ENCODE measurements around the gene SDSL. TPM values are rescaled to one million over a fixed set of nuclear protein-coding genes. Genes with fewer than 3 reads are reported as not detected.
A peak's percentile ranks its signal among the peaks of the same experiment; 100 is the strongest.

Gene SDSL
- total and polyA plus RNA-seq, 2 donors: 0.48 to 3.9 TPM

DNA sequence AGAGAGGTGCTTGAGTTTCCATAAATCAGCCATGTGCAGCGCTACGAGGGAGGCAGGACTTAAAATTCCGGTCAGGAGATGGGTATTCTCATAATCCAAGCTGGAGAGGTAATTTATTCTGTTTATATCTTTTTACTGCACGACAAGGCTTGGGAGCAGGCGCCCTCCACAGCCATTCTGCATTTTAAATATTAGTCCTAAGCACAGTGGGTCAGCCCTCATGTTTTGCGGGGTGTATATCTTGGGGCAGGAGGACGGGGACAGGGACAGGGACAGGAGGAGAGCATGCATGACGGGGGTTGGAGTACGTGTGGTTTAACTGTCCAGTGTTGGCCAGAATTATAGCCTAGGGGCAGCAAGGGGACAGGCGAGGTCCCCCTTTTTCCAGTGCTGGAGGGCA lies 35.0 kb downstream of the SDSL start:
- DNase-seq (ENCODE audit: extremely low spot score): no peak
- WGBS: 45% methylated on average over 10 of the region's 10 CpGs
- Histone ChIP-seq H3K36me3 (ENCODE audit: insufficient read depth) (no peaks in the 10 kb centered on the region), H3K4me3 (ENCODE audit: low read depth, low read length) (no peak overlapping the region), H3K27ac (ENCODE audit: low read depth) (no peak overlapping the region), H3K4me1 (ENCODE audit: insufficient read depth) (no peaks in the 10 kb centered on the region)

DNA sequence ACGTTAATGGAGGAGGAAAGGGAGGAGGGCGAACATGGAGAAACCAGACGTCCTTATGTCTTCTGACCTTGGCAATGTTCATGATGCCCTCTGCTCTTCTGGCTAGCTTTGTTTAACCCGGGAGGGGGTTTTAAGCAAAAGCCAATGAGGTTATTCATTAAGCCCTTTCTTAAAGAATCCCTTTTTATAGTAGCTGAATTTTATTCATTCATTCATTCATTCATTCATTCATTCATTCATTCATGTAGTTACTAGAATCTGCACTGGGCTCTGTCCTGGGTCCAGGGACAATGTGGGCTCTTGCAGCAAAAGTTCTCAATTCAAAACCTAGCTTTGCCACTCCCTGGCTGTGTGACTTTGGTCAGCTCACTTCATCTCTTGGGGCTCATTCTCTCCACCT lies 35.5 kb downstream of the SDSL start:
- DNase-seq (ENCODE audit: extremely low spot score): no peak
- Histone ChIP-seq H3K36me3 (ENCODE audit: insufficient read depth) (no peaks in the 10 kb centered on the region), H3K27ac (ENCODE audit: low read depth) (no peak overlapping the region), H3K4me3 (ENCODE audit: low read depth, low read length) (no peak overlapping the region), H3K4me1 (ENCODE audit: insufficient read depth) (no peaks in the 10 kb centered on the region)
- 53% methylated on average over 4 of the region's 4 CpGs for WGBS

DNA sequence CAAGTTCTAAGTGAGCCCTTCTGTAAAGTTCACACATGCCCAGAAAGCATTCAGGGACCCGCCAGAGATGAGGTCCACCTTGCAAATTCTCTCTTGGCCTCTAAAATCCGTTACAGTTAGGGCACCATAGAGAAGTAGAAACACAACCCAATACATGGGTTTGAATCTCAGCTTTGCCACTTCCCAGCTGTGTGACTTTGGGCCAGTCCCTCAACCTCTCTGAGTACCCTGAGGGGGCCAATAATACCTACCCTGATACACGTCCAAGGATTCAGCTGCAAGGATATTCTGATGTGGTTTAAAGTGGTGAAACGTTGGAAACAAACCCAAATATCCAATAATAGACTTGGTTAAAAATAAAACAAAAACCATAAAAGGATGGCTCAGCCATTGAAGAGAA lies 37.8 kb downstream of the SDSL start:
- Histone ChIP-seq H3K4me3 (ENCODE audit: low read depth, low read length) (no peak overlapping the region), H3K27ac (ENCODE audit: low read depth) (no peak overlapping the region), H3K36me3 (ENCODE audit: insufficient read depth) (no peaks in the 10 kb centered on the region), H3K4me1 (ENCODE audit: insufficient read depth) (no peaks in the 10 kb centered on the region)
- 32% methylated on average over 4 of the region's 4 CpGs for WGBS
- no peak for DNase-seq (ENCODE audit: extremely low spot score)

DNA sequence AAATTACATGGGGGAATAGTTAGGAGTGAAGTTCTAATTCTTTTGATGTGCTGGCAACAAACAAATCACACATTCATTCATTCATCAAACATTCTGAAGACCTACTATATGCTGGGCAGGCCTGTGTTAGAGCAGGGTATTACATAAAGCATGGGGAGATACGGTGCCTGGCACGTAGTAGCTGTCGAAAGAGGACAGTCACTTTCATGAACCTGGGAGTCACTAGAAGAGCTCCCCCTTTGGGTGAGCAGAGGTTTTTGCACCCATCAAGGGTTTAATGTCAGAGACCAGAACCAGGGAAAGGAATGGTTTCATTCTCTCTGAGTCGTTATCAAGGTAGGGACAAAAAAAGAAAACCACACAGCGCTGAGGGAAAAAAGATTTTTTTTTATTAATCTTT lies 39.5 kb downstream of the SDSL start:
- no peak overlapping the region for H3K4me3 ChIP-seq (ENCODE audit: low read depth, low read length)
- H3K4me1 ChIP-seq (ENCODE audit: insufficient read depth): peaks cover 2% of the 10 kb centered on the region
- WGBS: 25% methylated on average over 5 of the region's 5 CpGs
- H3K36me3 ChIP-seq (ENCODE audit: insufficient read depth): no peaks in the 10 kb centered on the region
- no peak for DNase-seq (ENCODE audit: extremely low spot score)
- H3K27ac ChIP-seq (ENCODE audit: low read depth): no peak overlapping the region

DNA sequence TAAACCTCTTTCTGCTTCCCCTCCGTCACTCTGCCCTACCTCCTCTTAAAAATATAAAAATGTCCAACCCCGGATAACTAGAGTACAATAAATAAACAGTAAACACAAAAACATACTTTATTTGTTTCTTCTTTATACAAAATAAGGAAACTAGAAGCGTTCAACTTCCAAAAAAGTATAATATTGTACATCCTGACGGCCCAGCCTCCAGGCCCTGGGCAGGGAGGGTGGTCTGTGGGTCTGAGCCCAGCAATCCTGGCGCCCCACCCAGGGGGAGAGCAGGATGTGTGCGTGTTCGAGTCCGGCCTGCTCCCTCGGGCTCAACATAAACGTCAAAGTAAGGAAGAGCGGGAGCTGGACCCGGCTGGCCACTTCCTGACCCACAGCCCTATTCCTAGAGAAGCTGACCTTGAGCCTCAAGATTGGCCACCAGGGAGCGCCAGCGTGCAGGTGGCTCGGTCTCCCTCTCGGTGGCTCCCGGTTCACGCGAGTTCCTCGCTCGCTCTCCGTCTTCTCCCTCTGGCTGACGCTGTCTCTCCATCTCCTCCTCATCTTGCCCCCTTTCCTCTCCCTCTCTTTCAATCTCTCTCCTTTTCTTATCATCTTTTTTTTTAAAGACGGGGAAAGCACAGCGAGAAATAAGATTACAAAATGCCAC lies 40.1 kb downstream of the SDSL start:
- no peak for DNase-seq (ENCODE audit: extremely low spot score)
- Histone ChIP-seq H3K4me3 (ENCODE audit: low read depth, low read length) (no peak overlapping the region), H3K27ac (ENCODE audit: low read depth) (no peak overlapping the region), H3K36me3 (ENCODE audit: insufficient read depth) (no peaks in the 10 kb centered on the region), H3K4me1 (ENCODE audit: insufficient read depth) (peaks cover 2% of the 10 kb centered on the region)
- WGBS: 8% methylated on average over 25 of the region's 25 CpGs

DNA sequence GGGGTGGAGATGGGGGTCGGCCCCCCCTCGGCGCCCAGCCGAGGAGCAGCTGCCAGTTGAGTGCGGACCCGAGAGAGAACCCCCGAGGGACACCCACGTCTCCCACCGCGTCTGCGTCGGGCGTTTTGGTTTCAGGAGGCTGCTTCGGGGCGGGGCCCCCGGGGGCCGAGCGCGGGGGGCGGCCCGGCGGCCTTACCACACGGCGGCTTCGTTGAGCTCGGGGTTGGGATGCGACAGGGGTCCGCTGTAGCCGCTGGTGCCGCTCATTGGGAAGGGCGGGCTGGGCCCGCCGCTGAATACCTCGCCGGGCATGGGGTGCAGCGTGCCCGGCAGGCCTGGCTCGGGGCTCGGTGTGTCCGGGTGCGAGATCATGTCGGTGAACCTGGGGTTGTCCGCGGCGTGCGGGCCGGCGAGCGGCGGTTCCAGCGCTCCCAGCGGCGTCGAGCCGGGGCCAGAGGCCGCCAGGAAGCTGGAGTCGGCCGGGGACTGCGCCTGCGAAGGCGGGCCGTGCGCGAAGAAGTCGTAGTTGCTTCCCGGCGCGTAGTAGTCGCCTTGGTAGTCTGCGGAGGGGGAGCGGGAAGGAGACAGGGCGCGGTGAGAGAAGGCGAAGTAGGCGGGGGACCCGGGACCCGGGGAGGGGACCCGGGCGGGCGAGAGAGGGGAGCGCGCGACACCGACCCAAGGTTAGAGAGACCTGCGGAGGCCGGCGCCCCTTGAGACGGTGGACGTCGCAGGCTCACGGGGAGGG lies 41.0 kb downstream of the SDSL start:
- Histone ChIP-seq H3K36me3 (ENCODE audit: insufficient read depth) (no peaks in the 10 kb centered on the region), H3K4me3 (ENCODE audit: low read depth, low read length) (peak overlapping the region; percentile 25), H3K27ac (ENCODE audit: low read depth) (no peak overlapping the region), H3K4me1 (ENCODE audit: insufficient read depth) (peaks cover 2% of the 10 kb centered on the region)
- no peak for DNase-seq (ENCODE audit: extremely low spot score)
- 2% methylated on average over 91 of the region's 91 CpGs for WGBS

DNA sequence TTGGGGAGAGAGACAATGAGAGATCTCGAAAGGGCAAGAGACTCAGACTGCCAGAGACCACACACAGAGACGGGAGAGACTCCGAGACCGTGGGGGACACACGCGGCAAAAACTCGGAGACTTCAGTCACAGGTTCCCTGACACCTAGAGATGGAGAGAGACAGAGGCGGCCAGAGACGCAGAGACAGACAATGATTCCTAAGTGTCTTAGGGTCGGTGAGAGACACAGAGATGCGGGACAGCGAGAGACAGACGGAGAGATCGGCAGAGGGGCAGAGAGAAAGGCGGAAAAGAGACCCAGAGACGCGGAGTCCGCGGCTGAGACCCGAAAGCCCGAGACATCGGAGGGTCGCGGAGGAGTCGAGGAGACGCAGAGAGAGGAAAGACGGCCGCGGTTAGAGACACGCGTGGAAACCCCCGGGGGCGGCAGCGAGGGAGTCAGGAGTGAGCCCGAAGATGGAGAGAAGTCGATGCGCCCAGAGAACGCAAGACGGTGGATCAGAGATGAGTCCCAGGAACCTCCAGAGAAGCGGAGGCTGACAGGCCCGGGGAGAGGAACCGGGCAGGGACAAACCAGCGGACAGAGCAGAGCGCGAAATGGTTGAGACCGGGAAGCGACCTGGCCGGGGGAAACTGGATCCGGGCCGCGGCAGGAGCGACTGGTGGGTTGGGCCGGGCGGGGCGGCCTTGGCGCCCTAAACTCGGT lies 41.7 kb downstream of the SDSL start:
- Histone ChIP-seq H3K36me3 (ENCODE audit: insufficient read depth) (no peaks in the 10 kb centered on the region), H3K27ac (ENCODE audit: low read depth) (no peak overlapping the region), H3K4me3 (ENCODE audit: low read depth, low read length) (no peak overlapping the region), H3K4me1 (ENCODE audit: insufficient read depth) (peaks cover 2% of the 10 kb centered on the region)
- DNase-seq (ENCODE audit: extremely low spot score): no peak
- 1% methylated on average over 57 of the region's 57 CpGs for WGBS

DNA sequence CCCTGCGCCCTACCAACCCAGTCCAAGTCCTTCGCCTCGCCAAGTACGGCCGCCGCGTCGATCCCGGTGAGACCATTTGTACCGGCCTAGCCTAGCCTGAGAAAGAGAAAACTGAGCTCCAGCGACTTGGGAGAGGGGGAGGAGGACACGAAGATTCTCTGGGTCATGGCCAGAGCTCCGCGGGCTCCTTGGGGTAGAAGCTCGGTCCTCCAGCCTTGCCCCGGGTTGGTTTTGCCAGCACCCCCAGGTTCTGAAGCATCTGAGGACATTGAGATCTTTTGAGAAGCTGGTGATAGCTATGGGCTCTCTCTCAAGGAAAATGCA lies 42.2 kb downstream of the SDSL start:
- Histone ChIP-seq H3K27ac (ENCODE audit: low read depth) (no peak overlapping the region), H3K4me1 (ENCODE audit: insufficient read depth) (peaks cover 2% of the 10 kb centered on the region), H3K36me3 (ENCODE audit: insufficient read depth) (no peaks in the 10 kb centered on the region), H3K4me3 (ENCODE audit: low read depth, low read length) (no peak overlapping the region)
- no peak for DNase-seq (ENCODE audit: extremely low spot score)
- WGBS: under 1% methylated on average over 16 of the region's 16 CpGs

DNA sequence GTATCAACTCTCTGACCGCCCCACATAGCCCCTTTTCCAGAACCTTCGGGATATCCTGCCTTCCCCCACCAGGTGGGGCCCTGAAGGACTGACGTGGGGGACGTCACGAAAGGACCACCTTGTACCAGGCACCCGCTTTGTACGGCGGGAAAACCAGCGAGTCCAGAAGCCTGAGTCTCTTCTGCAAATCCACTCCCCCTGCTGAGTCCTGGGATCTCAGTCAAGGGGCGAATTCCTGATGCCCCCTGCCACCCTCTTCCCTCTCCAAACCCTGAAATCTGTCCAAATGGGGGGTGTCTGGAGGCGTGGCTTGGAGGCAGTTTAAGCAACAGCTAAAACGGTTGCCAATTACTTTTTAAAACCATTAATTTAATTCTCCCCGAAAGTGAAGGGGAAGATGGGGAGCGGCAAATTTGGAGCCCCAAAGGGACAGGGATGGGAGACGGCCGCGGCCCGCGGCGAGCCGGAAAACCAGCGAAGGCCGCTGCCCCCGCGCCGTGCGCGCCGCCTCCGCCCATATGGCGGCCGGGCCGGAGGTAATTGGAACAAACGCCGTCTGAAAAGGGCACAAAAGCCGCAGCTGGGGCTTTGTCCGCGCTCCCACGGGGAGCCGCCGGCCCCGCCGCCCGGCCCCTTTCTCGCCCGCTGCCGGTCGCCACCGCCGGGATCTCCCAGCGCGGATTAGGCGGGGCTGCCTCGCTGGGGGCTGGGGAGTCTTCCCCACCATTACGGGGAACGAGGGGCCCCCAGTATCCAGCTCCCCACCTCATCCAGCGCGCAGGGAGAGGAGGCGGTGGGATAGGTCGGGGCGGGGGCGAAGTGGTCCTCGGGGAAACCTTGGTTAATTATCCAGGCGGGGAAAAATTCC lies 42.9 kb downstream of the SDSL start:
- Histone ChIP-seq H3K36me3 (ENCODE audit: insufficient read depth) (no peaks in the 10 kb centered on the region), H3K4me1 (ENCODE audit: insufficient read depth) (peaks cover 2% of the 10 kb centered on the region), H3K27ac (ENCODE audit: low read depth) (no peak overlapping the region), H3K4me3 (ENCODE audit: low read depth, low read length) (peak overlapping the region; percentile 1)
- WGBS: 2% methylated on average over 64 of the region's 64 CpGs
- DNase-seq (ENCODE audit: extremely low spot score): no peak

DNA sequence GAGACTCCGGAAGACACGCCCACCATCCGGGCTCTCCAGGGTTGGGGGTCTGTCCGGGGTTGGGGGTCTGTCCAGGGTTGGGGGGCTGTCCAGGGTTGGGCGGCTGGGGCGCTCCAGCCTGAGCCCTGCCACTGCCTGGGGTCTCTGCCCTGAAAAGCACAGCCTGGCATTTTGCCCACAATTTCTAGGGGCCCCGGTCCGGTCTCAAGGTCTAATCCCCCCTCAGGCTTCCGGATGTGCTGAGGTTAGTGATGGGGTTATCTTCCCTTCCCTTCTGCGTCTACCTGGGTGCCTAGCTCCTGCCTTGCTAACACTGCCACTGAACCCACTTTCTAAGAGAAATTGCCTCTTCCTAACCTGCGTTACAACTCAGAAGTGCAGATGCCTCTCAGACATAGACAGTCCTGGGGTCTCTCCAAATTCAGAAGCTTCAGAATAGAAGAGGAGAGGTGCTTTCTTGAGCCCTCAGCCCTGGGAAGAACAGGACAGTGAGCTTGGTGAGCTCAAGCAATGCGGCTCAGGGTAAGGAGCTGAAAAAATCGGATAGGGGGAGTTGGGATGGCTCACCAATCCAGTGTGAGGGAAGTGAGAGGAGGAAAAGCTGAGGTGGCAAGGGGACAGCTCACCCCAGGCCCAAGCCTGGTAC lies 43.8 kb downstream of the SDSL start:
- H3K4me1 ChIP-seq (ENCODE audit: insufficient read depth): peaks cover 2% of the 10 kb centered on the region
- WGBS: under 1% methylated on average over 13 of the region's 13 CpGs
- no peaks in the 10 kb centered on the region for H3K36me3 ChIP-seq (ENCODE audit: insufficient read depth)
- no peak overlapping the region for H3K27ac ChIP-seq (ENCODE audit: low read depth)
- no peak overlapping the region for H3K4me3 ChIP-seq (ENCODE audit: low read depth, low read length)
- DNase-seq (ENCODE audit: extremely low spot score): no peak

DNA sequence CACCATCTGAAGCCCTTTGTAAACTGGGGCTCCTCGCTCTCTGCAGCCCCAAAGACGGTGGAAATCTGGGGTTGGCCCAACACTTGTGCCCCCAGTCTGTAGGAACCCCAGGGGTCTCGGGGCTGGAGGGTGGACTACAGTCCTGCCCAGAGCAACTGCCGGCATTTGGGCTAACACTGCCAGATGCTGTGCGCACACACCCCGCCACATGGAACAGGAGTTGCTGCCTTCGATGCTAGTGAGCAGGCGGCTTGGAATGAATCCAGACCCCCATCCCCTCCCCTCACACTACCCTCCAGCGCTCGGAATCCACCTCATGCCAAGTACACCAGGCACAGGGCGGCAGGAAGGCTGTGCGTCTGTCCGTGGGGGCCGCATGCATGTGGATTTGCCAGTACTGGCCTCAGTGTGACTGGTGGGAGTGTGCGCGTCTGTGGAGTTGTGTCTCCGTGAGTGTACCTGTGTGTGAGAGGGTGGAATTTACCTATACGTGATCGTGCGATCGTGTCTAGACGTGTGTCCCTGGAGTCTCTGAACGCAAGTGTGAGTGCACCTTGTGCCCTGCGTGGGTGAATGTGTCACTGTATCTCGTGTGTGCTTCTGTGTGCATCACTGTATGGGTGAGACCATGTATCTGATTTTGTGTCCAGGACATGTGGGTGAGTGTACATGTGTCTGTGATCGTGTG lies 44.4 kb downstream of the SDSL start:
- Histone ChIP-seq H3K4me3 (ENCODE audit: low read depth, low read length) (no peak overlapping the region), H3K36me3 (ENCODE audit: insufficient read depth) (no peaks in the 10 kb centered on the region), H3K27ac (ENCODE audit: low read depth) (no peak overlapping the region), H3K4me1 (ENCODE audit: insufficient read depth) (peaks cover 2% of the 10 kb centered on the region)
- DNase-seq (ENCODE audit: extremely low spot score): no peak
- 5% methylated on average over 26 of the region's 26 CpGs for WGBS

DNA sequence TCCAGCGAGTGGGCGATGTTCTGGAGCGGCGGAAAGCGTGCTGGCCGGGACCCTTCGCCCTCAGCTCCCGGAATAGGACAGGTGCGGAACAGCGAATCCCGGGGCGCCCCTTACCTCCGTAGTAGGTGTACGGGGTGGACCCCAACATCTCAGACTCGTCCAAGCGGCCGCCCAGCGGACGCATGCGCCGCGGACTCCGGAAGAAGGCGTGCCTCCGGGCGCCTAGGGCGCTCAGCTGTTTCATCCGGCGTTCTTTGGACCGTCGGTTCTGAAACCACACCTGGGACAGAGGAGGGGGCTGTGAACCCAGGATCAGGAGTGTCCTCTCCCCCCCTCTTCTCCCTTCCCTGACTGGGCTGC lies 44.9 kb downstream of the SDSL start:
- under 1% methylated on average over 31 of the region's 31 CpGs for WGBS
- H3K4me3 ChIP-seq (ENCODE audit: low read depth, low read length): peak overlapping the region; percentile 29
- H3K4me1 ChIP-seq (ENCODE audit: insufficient read depth): peaks cover 2% of the 10 kb centered on the region
- H3K27ac ChIP-seq (ENCODE audit: low read depth): no peak overlapping the region
- H3K36me3 ChIP-seq (ENCODE audit: insufficient read depth): no peaks in the 10 kb centered on the region
- no peak for DNase-seq (ENCODE audit: extremely low spot score)
